Measurements from ENCODE around the gene ABT1. TPM values are rescaled to one million over a fixed set of nuclear protein-coding genes. Genes with fewer than 3 reads are reported as not detected.

The ABT1 gene
- total RNA-seq, 4 donors from 2014 or later, result 13.3 to 18.2 (median 16.1) TPM

DNA sequence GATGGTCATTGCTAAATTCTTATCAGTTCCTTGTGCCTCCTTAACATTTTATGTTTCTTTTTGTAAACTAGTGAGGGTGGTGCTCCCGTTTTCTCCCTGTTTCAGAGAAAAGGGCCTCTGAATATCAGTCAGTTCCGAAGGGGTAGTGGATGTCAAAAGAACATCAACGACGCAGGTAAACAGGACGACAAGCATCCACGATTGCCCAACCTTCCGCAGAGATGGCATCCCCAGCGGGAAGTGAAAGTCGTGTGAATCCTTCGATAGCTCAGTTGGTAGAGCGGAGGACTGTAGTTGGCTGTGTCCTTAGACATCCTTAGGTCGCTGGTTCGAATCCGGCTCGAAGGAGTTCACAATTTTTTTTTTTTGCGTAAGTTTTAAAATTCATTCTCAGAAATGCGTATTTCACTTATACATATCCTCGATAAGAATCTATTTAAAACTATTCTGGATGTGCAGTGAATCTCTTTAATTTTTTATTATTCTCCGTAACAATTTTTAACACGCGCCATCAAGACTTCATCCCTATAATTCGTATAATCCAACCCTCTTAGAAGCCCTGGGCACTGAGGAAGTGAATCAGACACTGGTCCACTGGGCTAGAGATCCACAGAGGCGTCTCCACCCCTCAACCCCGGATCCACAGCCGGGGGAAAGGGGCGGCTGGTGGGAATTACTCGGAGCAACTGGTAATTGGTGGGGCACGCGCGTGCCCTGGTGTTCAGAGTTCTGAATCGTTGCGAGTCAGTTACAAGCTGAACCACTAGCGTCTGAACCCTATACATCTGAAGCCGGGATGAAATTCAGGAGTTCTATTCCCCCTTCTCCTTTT is 27.9 kb upstream of the ABT1 start:
- WGBS, result 2% methylated on average over 34 of the region's 34 CpGs
- Histone ChIP-seq H3K36me3 (no peaks in the 10 kb centered on the region), H3K27ac (replicated peaks in 1 of 4) (peak overlapping the region; percentile 46 to 74 (median 62)), H3K27me3 (no peaks in the 10 kb centered on the region), H3K4me1 (peaks cover 6 to 22% (median 20%) of the 10 kb centered on the region in 4 donors), H3K4me3 (peak overlapping the region; percentile 52 to 62 (median 58)), H3K9me3 (no peaks in the 10 kb centered on the region)
- TF ChIP-seq EP300 (IDR thresholded peaks at IDR 0.05), result no peak
- TF ChIP-seq POLR2AphosphoS5 (IDR thresholded peaks at IDR 0.05), result peak; percentile 60 to 87
- no peak for TF ChIP-seq POLR2A (IDR thresholded peaks at IDR 0.05; ENCODE audit: low read depth)
- TF ChIP-seq, protein P1, sequence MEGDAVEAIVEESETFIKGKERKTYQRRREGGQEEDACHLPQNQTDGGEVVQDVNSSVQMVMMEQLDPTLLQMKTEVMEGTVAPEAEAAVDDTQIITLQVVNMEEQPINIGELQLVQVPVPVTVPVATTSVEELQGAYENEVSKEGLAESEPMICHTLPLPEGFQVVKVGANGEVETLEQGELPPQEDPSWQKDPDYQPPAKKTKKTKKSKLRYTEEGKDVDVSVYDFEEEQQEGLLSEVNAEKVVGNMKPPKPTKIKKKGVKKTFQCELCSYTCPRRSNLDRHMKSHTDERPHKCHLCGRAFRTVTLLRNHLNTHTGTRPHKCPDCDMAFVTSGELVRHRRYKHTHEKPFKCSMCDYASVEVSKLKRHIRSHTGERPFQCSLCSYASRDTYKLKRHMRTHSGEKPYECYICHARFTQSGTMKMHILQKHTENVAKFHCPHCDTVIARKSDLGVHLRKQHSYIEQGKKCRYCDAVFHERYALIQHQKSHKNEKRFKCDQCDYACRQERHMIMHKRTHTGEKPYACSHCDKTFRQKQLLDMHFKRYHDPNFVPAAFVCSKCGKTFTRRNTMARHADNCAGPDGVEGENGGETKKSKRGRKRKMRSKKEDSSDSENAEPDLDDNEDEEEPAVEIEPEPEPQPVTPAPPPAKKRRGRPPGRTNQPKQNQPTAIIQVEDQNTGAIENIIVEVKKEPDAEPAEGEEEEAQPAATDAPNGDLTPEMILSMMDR (IDR thresholded peaks at IDR 0.05), result peak; percentile 8 to 30 (median 12)
- intact Hi-C loops (cut with DNase I), result loop anchor here (5.0 kb wide), 2 partner anchors 37 to 227 kb away; no protein-coding TSS in a partner anchor
- DNase-seq (ENCODE audit: extremely low spot score), result peak; percentile 100

DNA sequence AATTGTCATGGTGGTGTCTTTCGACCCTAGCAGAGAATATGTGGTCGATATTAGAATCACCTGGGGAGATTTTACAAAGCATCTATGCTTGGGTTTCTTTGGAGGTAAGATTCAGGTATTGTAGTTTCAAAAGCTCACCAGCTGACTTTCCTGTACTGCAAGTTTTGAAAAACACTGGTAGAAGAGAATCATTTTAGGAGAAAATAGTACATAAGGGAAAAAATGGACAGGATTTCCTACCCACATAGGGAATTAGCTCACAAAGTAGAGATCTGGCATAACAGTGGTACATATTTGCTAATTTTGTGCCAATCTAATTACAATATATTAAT is 27.4 kb upstream of the ABT1 start:
- no peak for DNase-seq (ENCODE audit: extremely low spot score)
- TF ChIP-seq EP300 (IDR thresholded peaks at IDR 0.05), result no peak
- Histone ChIP-seq H3K27ac (replicated peaks in 1 of 4) (peak overlapping the region in 2 of 4 donors; percentile 52 to 74), H3K4me3 (peak overlapping the region; percentile 52 to 62 (median 58)), H3K4me1 (peaks cover 6 to 22% (median 20%) of the 10 kb centered on the region in 4 donors), H3K27me3 (no peaks in the 10 kb centered on the region), H3K9me3 (no peaks in the 10 kb centered on the region), H3K36me3 (no peaks in the 10 kb centered on the region)
- WGBS, result 13% methylated on average over 2 of the region's 2 CpGs
- intact Hi-C loops (cut with DNase I), result loop anchor here (5.0 kb wide), 2 partner anchors 37 to 227 kb away; no protein-coding TSS in a partner anchor

DNA sequence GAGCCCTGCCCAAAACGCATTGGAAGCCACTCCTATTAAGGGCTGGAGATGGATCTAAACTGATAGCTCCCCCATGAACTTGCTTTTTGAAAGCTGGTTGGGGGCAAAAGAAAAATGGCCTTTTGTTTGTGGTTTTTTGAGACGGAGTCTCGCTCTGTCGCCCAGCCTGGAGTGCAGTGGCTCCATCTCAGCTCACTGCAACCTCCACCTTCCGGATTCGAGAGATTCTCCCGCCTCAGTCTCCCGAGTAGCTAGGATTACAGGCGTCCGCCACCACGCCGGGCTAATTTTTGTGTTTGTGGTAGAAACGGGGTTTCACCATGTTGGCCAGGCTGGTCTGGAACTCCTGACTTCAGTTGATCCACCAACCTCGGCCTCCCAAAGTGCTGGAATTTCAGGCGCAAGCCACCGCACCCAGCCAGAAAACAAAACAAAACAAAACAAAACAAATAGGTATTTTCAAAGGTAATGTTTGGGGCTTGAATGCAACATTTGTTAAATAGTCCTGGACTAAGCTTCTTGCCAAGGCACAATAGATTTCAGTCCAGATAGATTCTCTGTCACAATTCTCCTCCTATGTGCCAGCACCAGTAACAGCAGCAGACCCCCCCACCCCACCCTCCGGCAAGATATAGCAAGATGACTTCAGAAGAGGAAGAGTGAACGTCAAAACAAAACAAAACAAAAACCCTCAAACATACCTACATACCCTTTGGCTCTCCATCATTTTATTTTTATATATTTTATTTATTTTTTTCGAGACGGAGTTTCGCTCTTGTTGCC is 26.5 kb upstream of the ABT1 start:
- TF ChIP-seq EP300 (IDR thresholded peaks at IDR 0.05), result no peak
- TF ChIP-seq, protein P1 (IDR thresholded peaks at IDR 0.05), result no peak
- TF ChIP-seq POLR2A (IDR thresholded peaks at IDR 0.05; ENCODE audit: low read depth), result no peak
- intact Hi-C loops (cut with DNase I), result no loop called here
- 76% methylated on average over 21 of the region's 21 CpGs for WGBS

DNA sequence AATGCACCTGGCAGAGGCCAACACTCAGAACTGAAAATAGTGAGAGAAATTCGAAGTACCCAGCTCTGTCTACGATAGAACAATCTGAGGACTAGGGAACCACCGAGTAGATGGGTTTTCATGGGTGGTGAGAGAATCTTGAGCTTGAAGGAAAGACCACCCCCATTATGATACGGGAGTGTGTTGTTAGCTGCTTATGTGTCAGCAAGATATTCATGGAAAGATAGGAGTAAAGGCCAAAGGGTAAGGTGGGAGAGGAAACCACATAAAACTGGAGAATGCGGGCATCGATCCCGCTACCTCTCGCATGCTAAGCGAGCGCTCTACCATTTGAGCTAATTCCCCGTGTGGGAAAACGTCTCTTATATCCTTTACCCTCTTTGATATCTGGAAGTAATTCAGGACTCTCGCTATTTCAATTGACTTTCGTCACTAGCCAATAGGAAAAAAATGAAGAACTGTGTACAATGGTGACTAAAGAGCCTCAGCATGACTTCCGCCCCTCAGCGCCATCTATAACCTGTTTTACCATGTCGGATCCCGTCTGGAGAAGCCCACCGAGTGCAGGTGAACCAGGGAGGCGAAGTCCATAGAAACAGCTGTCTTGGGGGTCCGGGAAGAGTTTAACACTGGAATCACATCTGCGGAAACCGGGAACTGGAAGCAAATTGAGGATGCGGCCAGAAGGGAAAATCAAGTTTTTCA is 25.0 kb upstream of the ABT1 start:
- H3K4me3 ChIP-seq, result peak overlapping the region; percentile 43 to 58 (median 51)
- no peaks in the 10 kb centered on the region for H3K36me3 ChIP-seq
- WGBS, result 8% methylated on average over 24 of the region's 24 CpGs
- peaks cover 6 to 22% (median 20%) of the 10 kb centered on the region in 4 donors for H3K4me1 ChIP-seq
- H3K9me3 ChIP-seq, result no peaks in the 10 kb centered on the region
- no peak for DNase-seq (ENCODE audit: extremely low spot score)
- H3K27me3 ChIP-seq, result peaks cover 0 to 18% (median 5%) of the 10 kb centered on the region in 4 donors
- intact Hi-C loops (cut with DNase I), result no loop called here
- peak in 1 of 2 donors; percentile 11 for TF ChIP-seq POLR2AphosphoS5 (IDR thresholded peaks at IDR 0.05)
- no peak for TF ChIP-seq EP300 (IDR thresholded peaks at IDR 0.05)
- peak overlapping the region; percentile 42 to 63 (median 56) for H3K27ac ChIP-seq (replicated peaks in 1 of 4)

More for the DNA sequence above, 26.5 kb upstream of the ABT1 start:
- H3K4me3 ChIP-seq, result no peak overlapping the region
- no peaks in the 10 kb centered on the region for H3K36me3 ChIP-seq
- no peak overlapping the region for H3K27ac ChIP-seq (replicated peaks in 1 of 4)
- no peak for DNase-seq (ENCODE audit: extremely low spot score)
- no peaks in the 10 kb centered on the region for H3K9me3 ChIP-seq
- H3K4me1 ChIP-seq, result peaks cover 6 to 22% (median 20%) of the 10 kb centered on the region in 4 donors
- H3K27me3 ChIP-seq, result peaks cover 0 to 3% (median 0%) of the 10 kb centered on the region in 4 donors

DNA sequence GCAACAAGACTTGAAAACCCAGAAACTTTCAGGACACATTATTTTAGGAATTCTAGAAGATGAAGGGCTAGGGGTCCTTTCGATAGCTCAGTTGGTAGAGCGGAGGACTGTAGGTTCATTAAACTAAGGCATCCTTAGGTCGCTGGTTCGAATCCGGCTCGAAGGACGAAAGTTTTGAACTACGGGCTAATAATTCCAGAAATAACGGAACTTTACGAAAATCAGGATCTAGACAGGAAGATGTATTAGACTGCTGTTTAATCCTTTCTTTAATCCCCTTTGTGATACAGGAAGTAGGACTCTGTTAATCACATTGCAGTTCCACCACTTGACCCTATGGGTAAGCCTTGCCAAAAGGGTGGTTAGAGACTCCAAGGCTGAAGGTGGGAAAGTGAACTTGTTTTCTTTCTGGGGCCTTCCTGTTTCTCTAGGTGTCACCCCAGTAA is 21.2 kb upstream of the ABT1 start:
- no peak for DNase-seq (ENCODE audit: extremely low spot score)
- no peak for TF ChIP-seq POLR2A (IDR thresholded peaks at IDR 0.05; ENCODE audit: low read depth)
- TF ChIP-seq POLR2AphosphoS5 (IDR thresholded peaks at IDR 0.05), result no peak
- TF ChIP-seq, protein P1 (IDR thresholded peaks at IDR 0.05), result no peak
- no peak for TF ChIP-seq EP300 (IDR thresholded peaks at IDR 0.05)
- Histone ChIP-seq H3K4me3 (no peak overlapping the region), H3K27me3 (peaks cover 0 to 49% (median 14%) of the 10 kb centered on the region in 4 donors), H3K27ac (replicated peaks in 1 of 4) (no peak overlapping the region), H3K36me3 (no peaks in the 10 kb centered on the region), H3K4me1 (peaks cover 8 to 18% (median 12%) of the 10 kb centered on the region in 4 donors), H3K9me3 (peaks cover 0 to 13% (median 6%) of the 10 kb centered on the region in 4 donors)
- intact Hi-C loops (cut with DNase I), result no loop called here
- WGBS, result 56% methylated on average over 10 of the region's 10 CpGs
